ENCODE measurements around the gene FADS2.
A peak's percentile ranks its signal among the peaks of the same experiment; 100 is the strongest.

The FADS2 gene
- long read RNA-seq, full-length matches to known transcripts, result 6 of 14 reads
- long read RNA-seq, partial matches to known transcripts, result 3 of 14 reads
- long read RNA-seq, other reads (novel, unspliced or antisense), result 5 of 14 reads

DNA sequence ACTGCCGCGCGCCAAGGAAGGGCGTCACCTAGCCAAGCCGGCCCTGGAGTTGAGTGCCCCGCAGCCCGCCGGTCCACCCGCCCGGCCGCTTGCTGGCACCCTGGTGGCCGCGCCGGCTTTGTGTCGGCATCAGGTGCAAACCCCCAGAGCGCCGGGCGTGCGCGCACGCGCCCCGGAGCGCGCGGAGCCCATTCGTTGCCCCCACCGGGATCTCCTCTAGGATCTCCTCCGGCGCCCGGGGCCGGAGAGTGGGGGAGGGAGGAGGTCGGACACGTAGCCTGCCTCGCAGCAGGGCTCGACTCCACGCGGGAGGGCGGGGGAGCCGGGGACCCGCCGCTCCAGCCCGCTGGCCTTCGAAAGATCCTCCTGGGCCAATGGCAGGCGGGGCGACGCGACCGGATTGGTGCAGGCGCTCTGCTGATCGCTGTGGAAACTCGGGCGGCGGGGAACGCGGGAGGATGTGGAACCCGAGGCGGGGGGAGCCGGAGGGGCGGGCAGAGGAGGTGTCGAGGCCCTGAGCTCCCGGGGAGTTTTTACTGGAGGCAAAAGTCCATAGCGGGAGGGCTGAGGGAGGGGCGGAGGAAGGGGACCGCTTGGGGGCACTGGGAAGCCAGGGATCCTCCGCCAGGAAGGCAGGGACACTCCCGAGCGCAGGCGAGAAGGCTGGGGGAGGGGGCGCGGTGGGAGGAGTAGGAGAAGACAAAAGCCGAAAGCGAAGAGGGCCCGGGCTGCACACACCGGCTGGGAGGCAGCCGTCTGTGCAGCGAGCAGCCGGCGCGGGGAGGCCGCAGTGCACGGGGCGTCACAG is at the start of gene FADS2:
Gene FADS2, plus strand, starts transcription at position 730 of the 808 bp plus-strand sequence. CDS start 91 bp downstream, outside the sequence.
- TF ChIP-seq GABPA (IDR thresholded peaks at IDR 0.05; ENCODE audit: low read depth), result no peak
- peak; percentile 29 for TF ChIP-seq POLR2AphosphoS5 (IDR thresholded peaks at IDR 0.05; ENCODE audit: low read depth)
- H3K27ac ChIP-seq (replicated peaks), result no peak within 1 kb of the TSS
- peaks cover 36% of the 10 kb centered on the region for H3K27me3 ChIP-seq (ENCODE audit: insufficient read depth, poor library complexity, severe bottlenecking)
- peak within 1 kb of the TSS; percentile 36 for H3K4me3 ChIP-seq (replicated peaks; ENCODE audit: insufficient read depth, low read length)
- DNase-seq (ENCODE audit: low read depth in 1 of 2, low spot score in 1 of 2), result peak; percentile 45 to 87

DNA sequence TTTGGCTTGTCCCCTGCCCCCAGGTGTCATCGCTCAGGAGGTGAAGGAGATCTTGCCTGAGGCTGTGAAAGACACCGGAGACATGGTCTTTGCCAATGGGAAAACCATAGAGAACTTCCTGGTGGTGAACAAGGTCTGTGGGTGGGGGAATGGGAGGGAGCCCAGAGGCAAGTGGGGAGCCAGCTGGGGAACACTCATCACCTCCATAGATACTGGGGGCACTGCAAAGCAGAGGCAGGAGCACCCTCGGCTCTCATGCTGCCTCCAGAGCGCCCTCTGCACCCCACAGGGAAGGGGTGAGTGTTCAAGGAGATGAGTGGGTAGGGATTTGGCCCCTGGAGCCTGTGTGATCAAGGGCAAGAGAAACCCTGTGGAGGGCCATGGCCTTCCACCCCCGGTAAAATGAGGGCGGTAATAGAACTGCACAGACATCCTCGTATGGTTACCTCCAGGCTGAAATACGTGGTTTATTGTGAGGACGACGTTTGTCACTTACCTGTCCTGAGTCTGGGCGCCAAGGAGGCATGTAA is 49.7 kb upstream of the FADS2 start:
- no peak for TF ChIP-seq SPI1 (IDR thresholded peaks at IDR 0.05; ENCODE audit: borderline replicate concordance, low read depth)
- TF ChIP-seq, protein P1, sequence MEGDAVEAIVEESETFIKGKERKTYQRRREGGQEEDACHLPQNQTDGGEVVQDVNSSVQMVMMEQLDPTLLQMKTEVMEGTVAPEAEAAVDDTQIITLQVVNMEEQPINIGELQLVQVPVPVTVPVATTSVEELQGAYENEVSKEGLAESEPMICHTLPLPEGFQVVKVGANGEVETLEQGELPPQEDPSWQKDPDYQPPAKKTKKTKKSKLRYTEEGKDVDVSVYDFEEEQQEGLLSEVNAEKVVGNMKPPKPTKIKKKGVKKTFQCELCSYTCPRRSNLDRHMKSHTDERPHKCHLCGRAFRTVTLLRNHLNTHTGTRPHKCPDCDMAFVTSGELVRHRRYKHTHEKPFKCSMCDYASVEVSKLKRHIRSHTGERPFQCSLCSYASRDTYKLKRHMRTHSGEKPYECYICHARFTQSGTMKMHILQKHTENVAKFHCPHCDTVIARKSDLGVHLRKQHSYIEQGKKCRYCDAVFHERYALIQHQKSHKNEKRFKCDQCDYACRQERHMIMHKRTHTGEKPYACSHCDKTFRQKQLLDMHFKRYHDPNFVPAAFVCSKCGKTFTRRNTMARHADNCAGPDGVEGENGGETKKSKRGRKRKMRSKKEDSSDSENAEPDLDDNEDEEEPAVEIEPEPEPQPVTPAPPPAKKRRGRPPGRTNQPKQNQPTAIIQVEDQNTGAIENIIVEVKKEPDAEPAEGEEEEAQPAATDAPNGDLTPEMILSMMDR (IDR thresholded peaks at IDR 0.05; ENCODE audit: insufficient read depth, low read length), result no peak
- TF ChIP-seq POLR2AphosphoS5 (IDR thresholded peaks at IDR 0.05; ENCODE audit: low read depth), result no peak
- TF ChIP-seq, protein P2, sequence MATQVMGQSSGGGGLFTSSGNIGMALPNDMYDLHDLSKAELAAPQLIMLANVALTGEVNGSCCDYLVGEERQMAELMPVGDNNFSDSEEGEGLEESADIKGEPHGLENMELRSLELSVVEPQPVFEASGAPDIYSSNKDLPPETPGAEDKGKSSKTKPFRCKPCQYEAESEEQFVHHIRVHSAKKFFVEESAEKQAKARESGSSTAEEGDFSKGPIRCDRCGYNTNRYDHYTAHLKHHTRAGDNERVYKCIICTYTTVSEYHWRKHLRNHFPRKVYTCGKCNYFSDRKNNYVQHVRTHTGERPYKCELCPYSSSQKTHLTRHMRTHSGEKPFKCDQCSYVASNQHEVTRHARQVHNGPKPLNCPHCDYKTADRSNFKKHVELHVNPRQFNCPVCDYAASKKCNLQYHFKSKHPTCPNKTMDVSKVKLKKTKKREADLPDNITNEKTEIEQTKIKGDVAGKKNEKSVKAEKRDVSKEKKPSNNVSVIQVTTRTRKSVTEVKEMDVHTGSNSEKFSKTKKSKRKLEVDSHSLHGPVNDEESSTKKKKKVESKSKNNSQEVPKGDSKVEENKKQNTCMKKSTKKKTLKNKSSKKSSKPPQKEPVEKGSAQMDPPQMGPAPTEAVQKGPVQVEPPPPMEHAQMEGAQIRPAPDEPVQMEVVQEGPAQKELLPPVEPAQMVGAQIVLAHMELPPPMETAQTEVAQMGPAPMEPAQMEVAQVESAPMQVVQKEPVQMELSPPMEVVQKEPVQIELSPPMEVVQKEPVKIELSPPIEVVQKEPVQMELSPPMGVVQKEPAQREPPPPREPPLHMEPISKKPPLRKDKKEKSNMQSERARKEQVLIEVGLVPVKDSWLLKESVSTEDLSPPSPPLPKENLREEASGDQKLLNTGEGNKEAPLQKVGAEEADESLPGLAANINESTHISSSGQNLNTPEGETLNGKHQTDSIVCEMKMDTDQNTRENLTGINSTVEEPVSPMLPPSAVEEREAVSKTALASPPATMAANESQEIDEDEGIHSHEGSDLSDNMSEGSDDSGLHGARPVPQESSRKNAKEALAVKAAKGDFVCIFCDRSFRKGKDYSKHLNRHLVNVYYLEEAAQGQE (IDR thresholded peaks at IDR 0.05; ENCODE audit: insufficient replicate concordance, low read depth), result no peak
- no peak for TF ChIP-seq GABPA (IDR thresholded peaks at IDR 0.05; ENCODE audit: low read depth)
- H3K4me3 ChIP-seq (replicated peaks; ENCODE audit: insufficient read depth, low read length), result no peak overlapping the region
- no peaks in the 10 kb centered on the region for H3K27me3 ChIP-seq (ENCODE audit: insufficient read depth, poor library complexity, severe bottlenecking)
- no peak for DNase-seq (ENCODE audit: low read depth in 1 of 2, low spot score in 1 of 2)
- no peak overlapping the region for H3K27ac ChIP-seq (replicated peaks)

GRCh38 chr11:61778920-61779650 is 49.0 kb upstream of the FADS2 start:
- no peak overlapping the region for H3K27ac ChIP-seq (replicated peaks)
- no peaks in the 10 kb centered on the region for H3K27me3 ChIP-seq (ENCODE audit: insufficient read depth, poor library complexity, severe bottlenecking)
- no peak for TF ChIP-seq POLR2AphosphoS5 (IDR thresholded peaks at IDR 0.05; ENCODE audit: low read depth)
- no peak for TF ChIP-seq GABPA (IDR thresholded peaks at IDR 0.05; ENCODE audit: low read depth)
- TF ChIP-seq, protein P2 (IDR thresholded peaks at IDR 0.05; ENCODE audit: insufficient replicate concordance, low read depth), result no peak
- TF ChIP-seq, protein P1 (IDR thresholded peaks at IDR 0.05; ENCODE audit: insufficient read depth, low read length), result no peak
- no peak for TF ChIP-seq SPI1 (IDR thresholded peaks at IDR 0.05; ENCODE audit: borderline replicate concordance, low read depth)
- no peak overlapping the region for H3K4me3 ChIP-seq (replicated peaks; ENCODE audit: insufficient read depth, low read length)
- no peak for DNase-seq (ENCODE audit: low read depth in 1 of 2, low spot score in 1 of 2)
